ENCODE data around the gene CTIF.

- TF ChIP-seq CTCF (IDR thresholded peaks at IDR 0.05) (no peak), POLR2A (IDR thresholded peaks at IDR 0.05) (no peak)
Measured at GRCh38 chr18:48838921-48839818, 300.3 kb downstream of the CTIF start.
